Smooth muscle cell of the brain vasculature (primary cell): ENCODE data around the gene ACHE.
A peak's percentile ranks its signal among the peaks of the same experiment; 100 is the strongest.

Experiments used
- DNase-seq: peaks from one replicate; pipeline ENCODE4 v3.0.0-alpha.2; 2012; ENCODE audit warnings: low read depth, low spot score

Gene ACHE

DNA sequence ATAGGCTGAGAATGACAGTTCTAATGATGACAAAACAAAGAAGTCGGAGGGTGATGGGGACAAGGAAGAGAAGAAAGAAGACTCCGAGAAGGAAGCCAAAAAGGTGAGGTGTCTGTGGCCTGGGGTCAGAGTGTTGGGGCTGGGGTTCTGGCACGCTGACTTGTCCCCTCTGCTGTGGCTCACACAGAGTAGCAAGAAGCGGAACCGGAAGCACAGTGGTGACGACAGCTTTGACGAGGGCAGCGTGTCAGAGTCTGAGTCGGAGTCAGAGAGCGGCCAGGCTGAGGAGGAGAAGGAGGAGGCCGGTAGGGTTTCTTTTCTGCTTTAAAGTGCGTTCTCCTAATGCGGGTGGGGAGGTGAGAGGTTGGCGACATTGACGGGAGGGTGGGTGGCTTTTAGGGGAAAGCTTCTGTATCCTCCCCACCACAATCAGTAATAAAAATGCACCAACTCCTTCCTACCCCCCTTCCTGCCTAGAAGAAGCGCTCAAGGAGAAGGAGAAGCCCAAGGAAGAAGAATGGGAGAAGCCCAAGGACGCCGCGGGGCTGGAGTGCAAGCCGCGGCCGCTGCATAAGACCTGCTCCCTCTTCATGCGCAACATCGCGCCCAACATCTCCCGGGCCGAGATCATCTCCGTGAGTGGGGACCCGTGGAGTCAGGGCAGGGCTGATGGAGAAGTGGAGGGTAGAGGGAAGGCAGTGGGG lies 10.8 kb downstream of the ACHE start:
- no peak for DNase-seq

GRCh38 chr7:100882785-100883526 lies 12.7 kb downstream of the ACHE start:
- no peak for DNase-seq

DNA sequence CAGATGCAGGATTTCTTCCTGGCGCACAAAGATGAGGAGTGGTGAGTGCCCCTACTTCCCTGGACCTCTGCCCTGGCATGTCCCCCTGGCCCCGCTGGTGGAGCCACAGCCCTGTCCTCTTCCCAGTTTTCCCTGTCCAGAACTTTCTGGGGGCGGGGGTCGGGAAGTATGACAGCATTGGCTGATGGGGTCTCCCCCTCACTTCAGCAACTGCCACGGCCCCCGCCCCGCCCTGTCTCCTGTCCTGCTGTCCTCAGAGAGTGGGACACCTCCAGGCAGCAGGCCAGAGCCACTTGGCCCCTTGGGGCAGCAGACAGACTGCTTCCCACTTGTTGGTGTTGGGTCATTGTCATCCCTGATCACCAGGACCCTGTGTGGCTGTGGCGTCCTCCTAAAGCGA lies 13.5 kb downstream of the ACHE start:
- DNase-seq, result no peak

DNA sequence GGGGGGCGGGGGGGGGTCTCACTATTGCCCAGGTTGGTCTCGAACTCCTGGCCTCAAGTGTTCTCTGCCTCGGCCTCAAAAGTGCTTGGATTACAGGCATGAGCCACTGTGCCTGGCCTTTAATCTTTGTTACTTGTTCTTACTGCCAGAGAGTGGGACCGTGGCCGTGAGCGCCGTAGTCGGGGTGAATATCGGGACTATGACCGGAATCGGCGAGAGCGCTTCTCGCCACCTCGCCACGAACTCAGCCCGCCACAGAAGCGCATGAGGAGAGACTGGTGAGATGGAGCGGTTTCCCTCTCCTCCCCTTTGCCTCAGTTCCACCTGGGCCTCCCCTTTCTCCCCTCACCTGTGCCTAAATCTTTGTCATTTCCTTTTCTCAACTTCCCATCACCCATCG lies 14.6 kb downstream of the ACHE start:
- DNase-seq, result no peak

DNA sequence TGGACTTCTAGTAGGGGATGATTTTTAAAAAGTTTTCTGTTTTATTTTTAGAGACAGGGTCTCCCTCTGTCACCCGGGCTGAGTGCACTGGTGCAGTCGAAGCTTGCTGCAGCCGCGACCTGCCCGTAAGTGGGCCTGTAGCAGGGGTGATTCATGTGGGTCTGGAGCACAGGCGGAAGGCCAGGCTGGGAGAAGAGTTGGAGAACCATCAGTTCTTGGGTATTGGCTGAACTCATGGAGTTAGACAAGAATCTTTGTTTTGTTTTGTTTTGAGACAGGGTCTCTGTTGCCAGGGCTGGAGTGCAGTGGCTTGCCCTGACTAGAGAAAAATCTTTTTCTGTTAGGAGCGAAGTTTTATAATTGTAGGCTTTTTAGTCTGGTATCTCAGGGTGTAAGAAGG lies 15.0 kb downstream of the ACHE start:
- no peak for DNase-seq

DNA sequence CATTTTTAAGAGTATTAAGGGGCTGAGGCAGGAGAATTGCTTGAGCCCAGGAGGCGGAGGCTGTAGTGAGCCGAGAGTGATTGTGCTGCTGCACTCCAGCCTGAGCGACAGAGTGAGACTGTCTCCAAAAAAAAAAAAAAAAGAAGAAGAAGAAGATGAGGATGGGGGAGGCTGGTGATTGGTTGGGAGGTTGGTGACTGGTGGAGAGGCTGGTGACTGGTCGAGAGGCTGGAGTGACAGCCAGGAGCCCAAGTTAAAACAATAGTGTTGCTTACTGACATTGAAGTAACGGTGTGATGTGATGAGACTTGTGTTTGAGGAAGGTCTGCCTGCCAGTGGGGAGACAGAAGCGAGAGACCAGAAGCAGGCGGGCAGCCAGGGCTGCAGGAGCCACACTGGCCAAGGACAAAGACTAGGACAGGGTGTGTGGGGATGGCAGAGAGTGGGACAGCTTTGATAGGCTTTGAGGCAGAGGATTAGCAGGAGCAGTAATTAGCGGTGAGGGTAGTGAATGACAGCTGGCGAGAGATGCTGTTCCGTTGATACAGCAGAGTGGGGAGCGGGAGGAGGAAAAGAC lies 15.9 kb downstream of the ACHE start:
- DNase-seq, result no peak

DNA sequence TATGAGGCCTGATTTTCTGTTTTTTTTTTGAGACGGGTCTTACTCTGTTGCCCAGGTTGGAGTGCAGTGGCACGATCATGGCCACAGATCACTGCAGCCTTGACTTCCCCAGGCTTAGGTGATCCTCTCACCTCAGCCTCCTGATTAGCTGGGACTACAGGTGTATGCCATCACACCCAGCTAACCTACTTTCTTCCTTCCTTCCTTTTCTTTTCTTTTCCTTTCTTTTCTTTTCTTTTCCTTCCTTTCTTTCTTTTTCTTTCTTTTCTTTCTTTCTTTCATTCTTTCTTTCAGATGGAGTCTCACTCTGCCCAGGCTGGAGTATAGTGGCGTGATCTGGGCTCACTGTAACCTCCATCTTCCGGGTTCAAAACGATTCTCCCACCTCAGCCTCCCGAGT lies 17.0 kb downstream of the ACHE start:
- DNase-seq, result no peak

DNA sequence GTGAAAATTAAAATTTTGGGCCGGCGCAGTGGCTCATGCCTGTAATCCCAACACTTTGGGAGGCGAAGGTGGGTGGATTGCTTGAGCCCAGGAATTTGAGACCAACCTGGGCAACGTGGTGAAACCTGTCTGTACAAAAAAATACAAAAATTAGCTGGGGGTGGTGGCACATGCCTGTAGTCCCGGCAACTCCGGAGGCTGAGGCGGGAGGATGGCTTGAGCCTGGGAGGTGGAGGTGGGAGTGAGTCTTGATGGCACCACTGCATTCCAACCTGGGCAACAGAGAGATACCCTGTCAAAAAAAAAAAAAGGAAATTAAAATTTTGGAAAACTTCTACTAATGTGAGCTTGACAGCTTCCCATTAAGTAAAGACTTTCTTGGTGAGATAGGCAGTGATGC lies 17.7 kb downstream of the ACHE start:
- DNase-seq, result no peak

DNA sequence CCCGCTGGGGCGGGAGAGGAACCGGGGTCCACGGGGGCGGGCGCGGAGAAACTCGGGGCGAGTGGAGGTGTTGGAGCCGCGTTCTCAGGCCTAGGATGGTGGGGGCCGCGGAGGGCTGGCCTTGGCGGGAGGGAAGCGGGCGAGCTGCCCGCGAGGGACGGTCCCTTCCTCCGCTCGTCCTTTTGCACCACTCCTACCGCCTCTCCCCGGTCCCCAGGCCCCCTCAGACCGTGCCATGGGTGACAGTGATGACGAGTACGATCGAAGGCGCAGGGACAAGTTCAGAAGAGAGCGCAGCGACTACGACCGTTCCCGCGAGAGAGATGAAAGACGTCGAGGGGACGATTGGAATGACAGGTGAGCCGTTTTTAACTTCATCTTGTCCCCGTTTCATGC lies 20.3 kb downstream of the ACHE start:
- DNase-seq, result no peak

GRCh38 chr7:100874577-100875355 lies 20.9 kb downstream of the ACHE start, which contains the start of gene SRRT:
SRRT (plus strand) TSS chr7:100875103; CDS start chr7:100875591, 488 bp downstream.
- peak; percentile 97 for DNase-seq

DNA sequence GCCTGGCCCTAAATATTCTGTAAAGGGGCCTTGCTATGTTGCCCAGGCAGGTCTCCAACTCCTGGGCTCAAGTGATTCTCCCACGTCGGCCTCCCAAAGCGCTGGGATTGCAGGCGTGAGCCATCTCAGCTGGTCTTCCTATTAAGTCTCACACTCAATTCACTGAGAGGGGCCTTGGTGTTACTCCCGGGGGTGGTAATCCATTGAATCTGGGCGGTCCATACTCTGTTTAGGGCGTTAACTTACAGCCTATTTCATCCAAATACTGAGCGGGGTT lies 21.4 kb downstream of the ACHE start:
- DNase-seq, result no peak

DNA sequence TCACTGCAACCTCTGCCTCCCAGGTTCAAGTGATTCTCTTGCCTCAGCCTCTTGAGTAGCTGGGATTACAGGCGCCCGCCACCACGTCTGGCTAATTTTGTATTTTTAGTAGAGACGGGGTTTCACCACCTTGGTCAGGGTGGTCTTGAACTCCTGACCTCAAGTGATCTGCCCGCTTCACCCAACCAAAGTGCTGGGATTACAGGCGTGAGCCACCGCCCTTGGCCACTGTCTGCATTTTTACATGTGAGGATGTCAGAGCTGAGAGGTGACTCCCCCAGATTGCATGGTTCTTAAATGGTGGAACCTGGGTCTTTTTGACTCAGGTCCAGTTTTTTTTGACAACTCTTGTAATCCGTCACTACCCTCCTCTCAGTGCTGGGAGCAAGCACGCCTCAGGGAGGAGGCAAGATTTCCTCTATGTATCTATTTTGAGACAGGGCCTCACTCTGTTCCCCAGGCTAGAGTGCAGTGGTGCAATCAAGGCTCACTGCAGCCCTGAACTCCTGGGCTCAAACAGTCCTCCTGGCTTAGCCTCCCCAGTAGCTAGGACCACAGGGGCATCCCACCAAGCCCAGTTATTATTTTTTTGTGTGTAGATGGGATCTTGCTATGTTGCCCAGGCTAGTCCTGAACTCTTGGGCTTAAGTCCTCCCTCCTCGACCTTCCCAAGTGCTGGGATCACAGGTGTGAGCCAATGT lies 21.9 kb downstream of the ACHE start:
- no peak for DNase-seq

DNA sequence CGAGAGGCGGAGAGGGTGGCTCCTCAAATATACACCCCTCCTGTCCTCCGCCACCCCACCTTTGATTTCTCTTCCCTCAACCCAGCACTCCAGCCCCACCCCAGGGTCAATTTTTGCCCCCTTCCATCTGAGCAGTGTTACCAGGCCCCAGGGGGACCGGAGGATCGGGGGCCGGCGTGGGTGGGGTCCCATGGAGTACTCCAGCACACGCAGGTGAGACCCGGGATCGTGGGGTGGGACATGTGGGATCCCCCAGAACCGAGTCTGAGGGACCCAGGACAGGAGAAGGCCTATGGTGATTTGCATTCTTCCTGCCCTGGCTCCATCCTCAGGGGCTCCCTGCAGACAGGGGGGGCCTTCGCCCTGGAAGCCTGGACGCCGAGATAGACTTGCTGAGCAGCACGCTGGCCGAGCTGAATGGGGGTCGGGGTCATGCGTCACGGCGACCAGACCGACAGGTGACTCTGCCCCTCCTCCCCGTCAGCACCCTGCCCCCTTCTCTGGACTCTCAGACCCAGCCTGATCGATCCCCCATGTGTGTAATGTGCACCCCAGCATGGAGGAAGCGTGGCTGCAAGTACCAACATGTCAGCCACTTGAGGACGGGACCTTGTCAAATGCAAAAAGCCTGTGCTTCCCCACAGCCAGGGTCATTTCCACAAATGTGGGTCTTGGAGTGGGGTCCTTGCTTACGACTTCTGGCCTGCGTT lies 27.8 kb downstream of the ACHE start:
- no peak for DNase-seq

DNA sequence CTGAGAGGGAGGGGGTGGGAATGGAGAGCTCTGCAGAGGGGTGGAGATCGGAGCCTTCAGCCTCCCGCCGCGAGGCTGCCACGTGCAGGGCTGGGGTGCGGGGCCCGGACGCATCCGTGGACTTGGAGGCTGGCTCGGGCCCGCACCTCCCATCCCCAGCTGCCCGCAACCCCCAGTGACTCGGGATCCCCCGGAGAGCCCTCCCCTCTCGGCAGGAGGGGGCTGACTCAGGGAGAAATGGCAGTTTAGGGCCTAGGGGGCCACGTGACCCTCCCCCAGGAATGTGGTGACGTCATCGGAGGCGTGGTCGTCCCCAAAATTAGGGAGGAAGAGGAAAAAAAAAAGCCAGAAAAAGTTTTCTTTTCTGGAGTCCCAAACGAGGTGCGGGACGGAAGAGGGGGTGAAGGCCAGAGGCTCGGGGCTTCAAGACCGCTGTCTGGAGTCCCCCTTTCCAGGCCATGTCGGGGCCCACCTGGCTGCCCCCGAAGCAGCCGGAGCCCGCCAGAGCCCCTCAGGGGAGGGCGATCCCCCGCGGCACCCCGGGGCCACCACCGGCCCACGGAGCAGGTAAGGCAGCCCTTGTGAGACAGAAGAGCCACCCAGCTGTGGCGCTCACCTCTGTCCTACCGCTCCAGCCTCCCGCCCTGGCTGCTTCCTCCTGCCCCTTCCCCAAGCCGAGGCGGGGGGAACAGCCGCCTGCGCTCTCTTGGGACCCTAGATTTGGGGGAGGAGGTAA lies 28.5 kb downstream of the ACHE start, which contains the start of gene TRIP6:
Gene TRIP6, plus strand, starts transcription at position 348 of the 736 bp plus-strand sequence. Its CDS starts 111 bp downstream, at position 459.
- DNase-seq, result peak; percentile 89

- no peak for DNase-seq
Measured at GRCh38 chr7:100866729-100867039, 29.0 kb downstream of the ACHE start.

- no peak for DNase-seq
Measured at GRCh38 chr7:100865938-100866728, 29.6 kb downstream of the ACHE start.

DNA sequence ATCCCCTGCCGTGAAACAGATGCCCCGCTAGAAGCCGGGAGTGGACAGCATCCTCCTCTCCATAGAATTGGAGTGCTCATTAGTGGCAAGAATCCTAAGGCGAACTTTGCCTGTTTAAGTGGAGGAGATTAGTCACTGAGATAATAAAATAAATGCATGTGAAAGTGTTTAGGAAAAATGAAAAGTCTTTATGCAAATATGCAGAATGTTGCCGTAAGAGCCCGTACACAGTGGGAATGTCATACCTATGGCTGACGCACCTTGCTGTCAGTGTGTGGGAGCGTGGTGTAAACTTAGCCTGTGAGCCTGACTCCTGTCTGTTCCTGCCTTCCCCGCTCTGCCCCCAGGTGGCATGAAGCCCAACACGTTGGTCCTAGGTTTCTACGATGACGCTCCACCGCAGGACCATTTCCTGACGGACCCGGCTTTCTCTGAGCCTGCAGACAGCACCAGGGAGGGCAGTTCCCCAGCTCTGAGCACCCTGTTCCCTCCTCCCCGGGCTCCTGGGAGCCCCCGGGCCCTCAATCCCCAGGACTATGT lies 30.2 kb downstream of the ACHE start:
- no peak for DNase-seq

DNA sequence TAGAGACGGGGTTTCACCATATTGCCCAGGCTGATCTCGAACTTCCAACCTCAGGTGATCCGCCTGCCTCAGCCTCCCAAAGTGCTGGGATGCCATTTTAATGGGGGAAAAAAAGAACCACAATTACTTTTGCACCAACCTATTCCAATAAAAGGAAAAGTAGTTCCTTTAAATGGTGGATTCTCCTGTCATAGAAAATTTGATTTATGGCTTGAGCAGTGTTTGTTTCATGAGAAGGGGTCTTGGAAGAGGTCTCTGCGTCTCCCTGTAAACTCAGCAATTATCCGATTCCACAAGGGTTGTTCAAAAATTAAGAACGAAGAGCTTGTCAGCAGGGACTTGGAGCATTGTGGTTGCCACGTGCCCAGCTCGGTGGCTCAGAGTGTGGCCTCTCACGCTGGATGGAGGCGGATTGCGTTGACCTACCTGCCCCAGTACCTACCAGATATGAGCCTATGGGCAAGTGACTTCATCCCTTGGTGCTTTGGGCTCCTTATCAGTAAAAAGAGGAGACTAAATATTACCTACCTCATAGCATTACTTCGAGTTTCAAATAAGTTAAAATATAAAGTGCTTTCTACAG lies 31.3 kb downstream of the ACHE start:
- DNase-seq, result no peak

DNA sequence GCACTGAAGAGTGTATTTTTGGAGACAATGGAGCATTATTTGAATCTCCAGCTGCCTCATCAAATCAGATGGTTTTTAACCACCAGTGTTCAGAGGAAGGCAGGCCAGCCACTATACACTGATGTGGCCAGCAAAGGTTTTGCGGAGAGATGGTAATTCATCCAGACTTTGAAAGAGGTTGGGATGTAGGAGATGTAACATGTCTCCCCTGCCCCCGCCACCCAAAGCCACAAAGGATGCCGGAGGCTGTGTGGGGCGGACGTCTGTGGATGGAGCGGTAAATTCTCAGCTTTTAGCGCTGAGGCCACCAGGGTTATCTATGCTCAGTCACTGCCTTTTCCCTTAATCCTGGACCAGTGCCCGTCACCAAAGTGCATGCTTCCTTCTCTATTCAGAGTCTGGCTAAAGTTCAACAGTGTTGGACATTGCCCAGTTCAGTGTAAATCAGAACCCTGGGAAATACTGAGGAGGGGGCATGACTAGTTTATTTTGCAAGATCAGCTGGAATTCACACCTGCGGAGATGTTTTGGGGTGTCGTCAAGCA lies 32.2 kb downstream of the ACHE start:
- DNase-seq, result no peak
